ENCODE measurements around the gene ABLIM1.

DNA sequence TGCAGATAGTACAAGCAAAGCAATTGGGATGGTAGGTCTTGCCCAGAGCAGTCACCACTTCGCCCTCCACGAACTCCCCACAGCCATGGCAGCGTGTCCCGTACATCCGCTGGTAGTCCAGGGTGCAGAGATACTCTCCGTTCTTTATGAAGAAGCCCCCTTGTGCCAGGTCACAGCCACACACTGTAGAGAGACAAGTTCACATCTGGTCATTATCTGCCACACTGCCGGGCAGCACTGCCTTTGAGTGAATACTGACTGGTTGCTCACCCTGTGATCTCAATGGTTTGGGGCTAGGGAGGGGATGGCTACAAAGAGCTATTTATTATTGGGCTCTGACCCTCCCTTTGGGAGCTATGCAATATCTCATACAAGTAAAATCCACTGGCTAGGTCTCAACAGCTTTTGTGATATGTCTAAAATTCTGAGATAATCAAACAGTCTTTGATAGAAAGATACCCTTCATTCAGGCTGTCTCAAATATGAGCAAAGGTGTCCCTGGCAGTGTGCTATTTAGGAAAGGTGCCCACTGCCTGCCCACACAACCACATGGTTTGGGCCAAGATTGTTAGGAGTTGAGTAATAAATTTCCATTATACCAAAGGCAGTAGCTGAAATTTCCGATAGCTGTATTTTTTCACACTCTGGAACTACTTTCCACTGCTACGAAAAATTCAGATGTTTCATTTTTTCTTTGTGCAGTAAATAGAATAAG, 82.5 kb downstream of the ABLIM1 start:
- TF ChIP-seq, protein P1, sequence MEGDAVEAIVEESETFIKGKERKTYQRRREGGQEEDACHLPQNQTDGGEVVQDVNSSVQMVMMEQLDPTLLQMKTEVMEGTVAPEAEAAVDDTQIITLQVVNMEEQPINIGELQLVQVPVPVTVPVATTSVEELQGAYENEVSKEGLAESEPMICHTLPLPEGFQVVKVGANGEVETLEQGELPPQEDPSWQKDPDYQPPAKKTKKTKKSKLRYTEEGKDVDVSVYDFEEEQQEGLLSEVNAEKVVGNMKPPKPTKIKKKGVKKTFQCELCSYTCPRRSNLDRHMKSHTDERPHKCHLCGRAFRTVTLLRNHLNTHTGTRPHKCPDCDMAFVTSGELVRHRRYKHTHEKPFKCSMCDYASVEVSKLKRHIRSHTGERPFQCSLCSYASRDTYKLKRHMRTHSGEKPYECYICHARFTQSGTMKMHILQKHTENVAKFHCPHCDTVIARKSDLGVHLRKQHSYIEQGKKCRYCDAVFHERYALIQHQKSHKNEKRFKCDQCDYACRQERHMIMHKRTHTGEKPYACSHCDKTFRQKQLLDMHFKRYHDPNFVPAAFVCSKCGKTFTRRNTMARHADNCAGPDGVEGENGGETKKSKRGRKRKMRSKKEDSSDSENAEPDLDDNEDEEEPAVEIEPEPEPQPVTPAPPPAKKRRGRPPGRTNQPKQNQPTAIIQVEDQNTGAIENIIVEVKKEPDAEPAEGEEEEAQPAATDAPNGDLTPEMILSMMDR (conservative IDR thresholded peaks at IDR 0.05) = no peak
- no peak for TF ChIP-seq ZFX (IDR thresholded peaks at IDR 0.05)

Measured in C4-2B (cell line).